Ovary (tissue), 9 donors: ENCODE data around the gene TOGARAM2. TPM values are rescaled to one million over a fixed set of nuclear protein-coding genes. Genes with fewer than 3 reads are reported as not detected.

ENCODE experiments used
- DNase-seq, 5 donors: peaks; one replicate each; pipeline ENCODE4 v3.0.0-alpha.2; 2019 to 2020
- H3K27ac ChIP-seq, 2 donors: fragments of 200-600 bp; one replicate each; pipeline versions ENCODE4 v1.5.1 to v1.8.0; 2019 to 2022
- H3K27me3 ChIP-seq: fragments of 200-600 bp; one replicate; pipeline ENCODE4 v1.8.0; 2022
- H3K36me3 ChIP-seq: fragments of 200-600 bp; sonication (generic); one replicate; pipeline ENCODE4 v1.5.1; 2019
- H3K4me1 ChIP-seq: one replicate; pipeline ENCODE4 v1.8.1; 2013; ENCODE audit warnings: mild to moderate bottlenecking, moderate library complexity; ENCODE audit not compliant: insufficient read depth
- H3K4me3 ChIP-seq: fragments of 200-600 bp; sonication (generic); one replicate; pipeline ENCODE4 v1.5.1; 2017
- H3K9me3 ChIP-seq, 2 donors: fragments of 200-600 bp in 1 of 2; sonication (generic) in 1 of 2; one replicate each; pipeline versions ENCODE4 v1.5.1 to v1.8.1; 2013 to 2019; ENCODE audit warnings: mild to moderate bottlenecking in 1 of 2, moderate library complexity in 1 of 2
- CTCF ChIP-seq, 3 donors: fragments of 450-650 bp in 2 of 3; fragments of 200-600 bp in 1 of 3; IDR thresholded peaks; one replicate each; pipeline versions ENCODE4 v1.5.1 to v1.8.0; 2016 to 2022; ENCODE audit warnings: antibody characterized with exemption in 3 of 3, mild to moderate bottlenecking in 1 of 3
- EP300 ChIP-seq: sonication (generic); formaldehyde crosslinking; IDR thresholded peaks from one replicate; pipeline ENCODE4 v1.6.1; 2017; ENCODE audit warnings: antibody characterized with exemption
- POLR2A ChIP-seq: fragments of 450-650 bp; IDR thresholded peaks from one replicate; pipeline ENCODE4 v1.6.1; 2017; ENCODE audit warnings: antibody characterized with exemption, mild to moderate bottlenecking, moderate library complexity
- WGBS, 3 donors: extraction: QIAGEN DNeasy Blood & Tissue Kit in 1 of 3; methylation state at CpG; one replicate each; pipeline versions ENCODE4 v1.1.5 to v1.1.7; 2013 to 2017; 5-methylcytosine and 5-hydroxymethylcytosine counted together
- intact Hi-C, 4 donors: fragments of 100-400 bp; cut with DNase I; formaldehyde crosslinking; loops; one replicate each; pipeline versions ENCODE4 v1.11.0 to v1.15.1; 2022 to 2023
- polyA plus RNA-seq, 2 donors: library from polyadenylated mRNA; stranded (reverse); fragments of 200-250 nt in 1 of 2; fragments of 350-450 nt in 1 of 2; fragmentation: Illumina TruSeq in 1 of 2; extraction: RNeasy Lipid Tissue Mini Kit (QIAGEN cat#74804) in 1 of 2; gene quantifications; one replicate each; pipeline ENCODE4 v1.2.3, GENCODE V29; 2013 to 2014
- total RNA-seq, 7 donors: library from RNA; depleted of rRNA in 2 of 7; stranded (reverse); fragments of >200 nt in 2 of 7; fragmentation: NEBNext Ultra II Directional in 3 of 7; extraction: Animal tissue kit (Norgen Biotek cat#: 25700) in 3 of 7; gene quantifications; one replicate each; pipeline versions ENCODE4 v1.1.0 to v1.2.4, GENCODE V29; 2016 to 2023
- donor health status: DM: no; HTN: no; CAD: no; lungs with moderate emphysema.
- donor health status: DM: no; HTN: no; CAD: no.
- donor health status: Bipolar disorder and iron deficiency.
- donor health status: DM: yes; HTN: yes; CAD: no.
- donor health status: DM: no; HTN: no; CAD: no.
- donor health status: DM: yes; HTN: yes; CAD: no.

Gene TOGARAM2
- total and polyA plus RNA-seq, 9 donors, result 0.33 to 21.1 (median 1.7) TPM

- no peaks in the 10 kb centered on the region for H3K36me3 ChIP-seq
- no peaks in the 10 kb centered on the region for H3K4me1 ChIP-seq
- no peak overlapping the region for H3K4me3 ChIP-seq
- no peak for TF ChIP-seq EP300
- no peak for TF ChIP-seq CTCF (IDR thresholded peaks at IDR 0.05)
- TF ChIP-seq POLR2A, result no peak
- H3K27me3 ChIP-seq, result no peaks in the 10 kb centered on the region
- H3K9me3 ChIP-seq, result no peaks in the 10 kb centered on the region
- 85 to 87% (median 86%) methylated on average over 5 of the region's 5 CpGs for WGBS, 3 donors
- H3K27ac ChIP-seq, result no peak overlapping the region
- intact Hi-C loops, result no loop called here
- no peak for DNase-seq
Observed at GRCh38 chr2:28989973-28990372, 8.9 kb downstream of the TOGARAM2 start.

- no peak for DNase-seq
- Histone ChIP-seq H3K4me1 (no peaks in the 10 kb centered on the region), H3K27ac (no peak overlapping the region), H3K9me3 (no peaks in the 10 kb centered on the region), H3K27me3 (no peaks in the 10 kb centered on the region), H3K4me3 (no peak overlapping the region), H3K36me3 (no peaks in the 10 kb centered on the region)
- intact Hi-C loops, result no loop called here
- WGBS, 3 donors, result 75 to 90% (median 76%) methylated on average over 16 of the region's 16 CpGs
- no peak for TF ChIP-seq POLR2A
- no peak for TF ChIP-seq CTCF (IDR thresholded peaks at IDR 0.05)
Observed at GRCh38 chr2:28990445-28990844, 9.3 kb downstream of the TOGARAM2 start.

- intact Hi-C loops, result no loop called here
- DNase-seq, result peak; percentile 48 to 81 (median 52)
- Histone ChIP-seq H3K27me3 (no peaks in the 10 kb centered on the region), H3K4me1 (no peaks in the 10 kb centered on the region), H3K9me3 (no peaks in the 10 kb centered on the region), H3K4me3 (no peak overlapping the region), H3K27ac (no peak overlapping the region), H3K36me3 (no peaks in the 10 kb centered on the region)
- 10 to 21% (median 15%) methylated on average over 4 of the region's 4 CpGs for WGBS, 3 donors
- TF ChIP-seq EP300 (no peak), POLR2A (no peak), CTCF (IDR thresholded peaks at IDR 0.05) (no peak)
Observed at GRCh38 chr2:28991021-28991420, 9.9 kb downstream of the TOGARAM2 start.

- Histone ChIP-seq H3K27me3 (no peaks in the 10 kb centered on the region), H3K27ac (no peak overlapping the region), H3K4me1 (no peaks in the 10 kb centered on the region), H3K36me3 (no peaks in the 10 kb centered on the region), H3K9me3 (no peaks in the 10 kb centered on the region), H3K4me3 (no peak overlapping the region)
- DNase-seq, result no peak
- TF ChIP-seq POLR2A, result no peak
- TF ChIP-seq CTCF (IDR thresholded peaks at IDR 0.05), result no peak
- no peak for TF ChIP-seq EP300
- intact Hi-C loops, result no loop called here
- WGBS, 3 donors, result 61 to 73% (median 67%) methylated on average over 9 of the region's 9 CpGs
Observed at GRCh38 chr2:28991460-28991859, 10.4 kb downstream of the TOGARAM2 start.
